H1 (cell line): ENCODE measurements around the gene ERC1.

Experiments used
- BACH1 ChIP-seq: IDR thresholded peaks from 2 replicates; pipeline ENCODE4 v1.6.1; 2012; ENCODE audit warnings: low read length, improper control_type of control experiment
- CBX5 ChIP-seq: fragments of 300-800, 300-1000 bp; sonication (generic); IDR thresholded peaks from 2 replicates; pipeline ENCODE4 v1.7.1; 2016; ENCODE audit warnings: antibody characterized with exemption, low read length, low read depth
- CEBPB ChIP-seq: IDR thresholded peaks from 2 replicates; pipeline ENCODE4 v1.6.1; 2012; ENCODE audit warnings: low read depth, low read length
- EP300 ChIP-seq, 2 experiments: IDR thresholded peaks; 1 replicate in 1 of 2; 2 replicates in 1 of 2; pipeline ENCODE4 v1.6.1; 2011 to 2012; ENCODE audit warnings: low read depth in 2 of 2, low read length in 2 of 2, mild to moderate bottlenecking in 2 of 2, borderline replicate concordance in 1 of 2, inconsistent platforms in 1 of 2, moderate library complexity in 1 of 2
- GABPA ChIP-seq: IDR thresholded peaks from 2 replicates; pipeline ENCODE4 v1.6.1; 2011; ENCODE audit warnings: mild to moderate bottlenecking, low read length, moderate library complexity, borderline replicate concordance; ENCODE audit not compliant: insufficient read depth
- GTF2F1 ChIP-seq: IDR thresholded peaks from 2 replicates; pipeline ENCODE4 v1.6.1; 2012; ENCODE audit warnings: low read depth, low read length, improper control_type of control experiment, borderline replicate concordance
- KDM5A ChIP-seq: fragments of 200-600 bp; IDR thresholded peaks from 2 replicates; pipeline ENCODE4 v1.7.1; 2012; ENCODE audit warnings: mild to moderate bottlenecking, low read length, inconsistent platforms, mixed read lengths
- RAD21 ChIP-seq, 2 experiments: IDR thresholded peaks in 1 of 2; conservative IDR thresholded peaks in 1 of 2; 2 replicates each; pipeline ENCODE4 v1.6.1; 2011; ENCODE audit warnings: low read depth in 2 of 2, low read length in 2 of 2, improper control_type of control experiment in 1 of 2, inconsistent platforms in 1 of 2, mild to moderate bottlenecking in 1 of 2, moderate library complexity in 1 of 2
- SUZ12 ChIP-seq: fragments of 200-600 bp; sonication (generic); IDR thresholded peaks from 2 replicates; pipeline ENCODE4 v1.6.1; 2012; ENCODE audit warnings: mild to moderate bottlenecking, inconsistent platforms, low read length, moderate library complexity, mixed read lengths
- TAF1 ChIP-seq: IDR thresholded peaks from 2 replicates; pipeline ENCODE4 v1.6.1; 2011; ENCODE audit warnings: mild to moderate bottlenecking, low read depth, low read length
- USF2 ChIP-seq: IDR thresholded peaks from 2 replicates; pipeline ENCODE4 v1.6.1; 2011; ENCODE audit warnings: low read length, improper control_type of control experiment
- ZNF274 ChIP-seq: IDR thresholded peaks from 2 replicates; pipeline ENCODE4 v1.7.0; 2012; ENCODE audit warnings: low read length, borderline replicate concordance; ENCODE audit errors: extremely low read depth
- TF ChIP-seq, protein P1 (sequence below), 3 experiments: IDR thresholded peaks; 1 replicate in 2 of 3; 2 replicates in 1 of 3; pipeline versions ENCODE4 v1.5.1 to v1.6.1; 2011; ENCODE audit warnings: low read length in 3 of 3, mild to moderate bottlenecking in 3 of 3, inconsistent platforms in 2 of 3, low read depth in 1 of 3, moderate library complexity in 1 of 3; ENCODE audit not compliant: insufficient read depth in 1 of 3; ENCODE audit errors: control extremely low read depth in 1 of 3
- TF ChIP-seq, protein P2 (sequence below): IDR thresholded peaks from 2 replicates; pipeline ENCODE4 v1.6.1; 2011; ENCODE audit warnings: low read depth, mild to moderate bottlenecking, low read length; ENCODE audit not compliant: insufficient read depth

DNA sequence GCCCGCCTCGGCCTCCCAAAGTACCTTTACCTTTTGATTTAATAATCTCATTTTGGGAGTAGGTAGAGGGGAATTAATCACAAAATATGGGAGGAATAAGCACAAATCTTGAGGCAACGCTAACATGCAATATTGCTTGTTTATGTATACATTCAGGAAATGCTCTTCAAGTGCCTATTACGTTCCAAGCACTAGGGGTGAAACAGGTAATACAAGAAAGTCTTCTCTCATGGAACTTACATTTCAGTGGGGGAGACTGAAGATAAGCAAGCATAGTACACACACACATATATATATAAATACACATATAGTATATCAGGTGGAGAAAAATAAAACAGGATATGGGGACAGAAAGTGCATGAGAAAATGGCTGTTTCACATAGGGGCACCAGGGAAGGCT is 19.0 kb upstream of the ERC1 start:
- TF ChIP-seq SUZ12 (no peak), USF2 (no peak), KDM5A (no peak), TAF1 (no peak), CBX5 (no peak), EP300 (IDR thresholded peaks at IDR 0.05; ENCODE audit: borderline replicate concordance in 1 of 2, low read depth in 2 of 2, low read length in 2 of 2) (no peak), ZNF274 (no peak), RAD21 (IDR thresholded peaks at IDR 0.05 in 1 of 2, conservative IDR thresholded peaks at IDR 0.05 in 1 of 2; ENCODE audit: low read depth in 2 of 2, low read length in 2 of 2) (no peak), CEBPB (no peak), GABPA (no peak), GTF2F1 (no peak), BACH1 (no peak)
- TF ChIP-seq, protein P1, sequence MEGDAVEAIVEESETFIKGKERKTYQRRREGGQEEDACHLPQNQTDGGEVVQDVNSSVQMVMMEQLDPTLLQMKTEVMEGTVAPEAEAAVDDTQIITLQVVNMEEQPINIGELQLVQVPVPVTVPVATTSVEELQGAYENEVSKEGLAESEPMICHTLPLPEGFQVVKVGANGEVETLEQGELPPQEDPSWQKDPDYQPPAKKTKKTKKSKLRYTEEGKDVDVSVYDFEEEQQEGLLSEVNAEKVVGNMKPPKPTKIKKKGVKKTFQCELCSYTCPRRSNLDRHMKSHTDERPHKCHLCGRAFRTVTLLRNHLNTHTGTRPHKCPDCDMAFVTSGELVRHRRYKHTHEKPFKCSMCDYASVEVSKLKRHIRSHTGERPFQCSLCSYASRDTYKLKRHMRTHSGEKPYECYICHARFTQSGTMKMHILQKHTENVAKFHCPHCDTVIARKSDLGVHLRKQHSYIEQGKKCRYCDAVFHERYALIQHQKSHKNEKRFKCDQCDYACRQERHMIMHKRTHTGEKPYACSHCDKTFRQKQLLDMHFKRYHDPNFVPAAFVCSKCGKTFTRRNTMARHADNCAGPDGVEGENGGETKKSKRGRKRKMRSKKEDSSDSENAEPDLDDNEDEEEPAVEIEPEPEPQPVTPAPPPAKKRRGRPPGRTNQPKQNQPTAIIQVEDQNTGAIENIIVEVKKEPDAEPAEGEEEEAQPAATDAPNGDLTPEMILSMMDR (IDR thresholded peaks at IDR 0.05; ENCODE audit: control extremely low read depth in 1 of 3, insufficient read depth in 1 of 3, low read depth in 1 of 3, low read length in 3 of 3), result no peak
- TF ChIP-seq, protein P2, sequence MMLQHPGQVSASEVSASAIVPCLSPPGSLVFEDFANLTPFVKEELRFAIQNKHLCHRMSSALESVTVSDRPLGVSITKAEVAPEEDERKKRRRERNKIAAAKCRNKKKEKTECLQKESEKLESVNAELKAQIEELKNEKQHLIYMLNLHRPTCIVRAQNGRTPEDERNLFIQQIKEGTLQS, result no peak
